Heart left ventricle (tissue), 16 donors: ENCODE results near the gene RPL39L. TPM values are rescaled to one million over a fixed set of nuclear protein-coding genes. Genes with fewer than 3 reads are reported as not detected.
A peak's percentile ranks its signal among the peaks of the same experiment; 100 is the strongest.

Source experiments
- ATAC-seq, 4 donors: fragments of 200-7000 bp; cut with Tn5 transposase; one replicate each; pipeline ENCODE4 v1.9.1; 2020 to 2022; ENCODE audit warnings: moderate library complexity in 4 of 4, mild to moderate bottlenecking in 3 of 4, moderate number of reproducible peaks in 1 of 4
- DNase-seq, 5 donors: peaks; one replicate each; pipeline ENCODE4 v3.0.0-alpha.2; 2020
- H3K27ac ChIP-seq, 12 donors: fragments of 200-600 bp; sonication (generic) in 4 of 12; one replicate each; pipeline versions ENCODE4 v1.5.0 to v1.8.0; 2016 to 2022; ENCODE audit warnings: mild to moderate bottlenecking in 2 of 12
- H3K27me3 ChIP-seq, 9 donors: fragments of 200-600 bp; sonication (generic) in 2 of 9; one replicate each; pipeline versions ENCODE4 v1.5.1 to v1.8.0; 2016 to 2022; ENCODE audit warnings: mild to moderate bottlenecking in 3 of 9
- H3K36me3 ChIP-seq, 9 donors: fragments of 200-600 bp; sonication (generic) in 2 of 9; one replicate each; pipeline versions ENCODE4 v1.5.0 to v1.8.0; 2018 to 2022; ENCODE audit warnings: mild to moderate bottlenecking in 2 of 9
- H3K4me1 ChIP-seq, 12 donors: fragments of 200-600 bp; sonication (generic) in 4 of 12; one replicate each; pipeline versions ENCODE4 v1.5.0 to v1.8.0; 2016 to 2022; ENCODE audit warnings: mild to moderate bottlenecking in 3 of 12
- H3K4me3 ChIP-seq, 12 donors: fragments of 200-600 bp; sonication (generic) in 4 of 12; one replicate each; pipeline versions ENCODE4 v1.5.0 to v1.8.0; 2017 to 2022; ENCODE audit warnings: mild to moderate bottlenecking in 9 of 12, moderate library complexity in 4 of 12
- H3K9me3 ChIP-seq, 12 donors: fragments of 200-600 bp; sonication (generic) in 4 of 12; one replicate each; pipeline versions ENCODE4 v1.5.0 to v1.8.0; 2016 to 2022; ENCODE audit warnings: mild to moderate bottlenecking in 1 of 12
- POLR2A ChIP-seq, 2 donors: fragments of 450-650 bp; IDR thresholded peaks; one replicate each; pipeline ENCODE4 v1.6.1; 2017; ENCODE audit warnings: antibody characterized with exemption in 2 of 2, mild to moderate bottlenecking in 2 of 2, moderate library complexity in 2 of 2
- WGBS, 4 donors: extraction: QIAGEN DNeasy Blood & Tissue Kit in 2 of 4; methylation state at CpG; one replicate each; pipeline versions ENCODE4 v1.1.5 to v1.1.7; 2013 to 2018; 5-methylcytosine and 5-hydroxymethylcytosine counted together
- intact Hi-C, 10 donors: fragments of 100-400 bp; cut with DNase I; formaldehyde crosslinking; loops; one replicate each; pipeline versions ENCODE4 v1.11.1 to v1.14.2; 2022
- polyA plus RNA-seq, 2 donors: library from polyadenylated mRNA; stranded (reverse); fragments of 200-250 nt; gene quantifications; one replicate each; pipeline ENCODE4 v1.2.3, GENCODE V29; 2013
- total RNA-seq, 9 donors: library from RNA; depleted of rRNA in 2 of 9; stranded (reverse); fragments of >200 nt in 2 of 9; fragmentation: NEBNext Ultra II Directional in 3 of 9; extraction: Animal tissue kit (Norgen Biotek cat#: 25700) in 3 of 9; gene quantifications; one replicate each; pipeline versions ENCODE4 v1.1.0 to v1.2.4, GENCODE V29; 2016 to 2023
- TF ChIP-seq, protein P1 (sequence below), 12 donors: fragments of 200-600 bp; sonication (generic) in 4 of 12; IDR thresholded peaks; one replicate each; pipeline versions ENCODE4 v1.5.0 to v1.8.0; 2018 to 2022; ENCODE audit warnings: antibody characterized with exemption in 12 of 12, mild to moderate bottlenecking in 5 of 12
- donor health status: ischemic (EF 13 %, LVEDD 7.1; RV severe dilation, severe dysfunction).
- donor health status: healthy with polysubstance abuse.
- donor health status: DM: no; HTN: yes; CAD: no.
- donor health status: DM: no; HTN: no; CAD: no.
- donor health status: ischemic (EF 25% LVEDD 6.9; RV normal size, moderate dysfunction).
- donor health status: ischemic (EF 25% LVEDD 5.7; RV mildly dilated, moderate dysfunction).
- donor health status: healthy.
- donor health status: DM: yes; HTN: yes; CAD: no.
- donor health status: ischemic (EF 35%, LVEDD 5.7; RV mildly dilated, moderate dysfunction).
- donor health status: nonischemic (EF 11% LVEDD 7.7; RV severe dilation, severe dysfunction).
- donor health status: DM: yes; HTN: yes; CAD: no.
- donor health status: PGD.
- donor health status: ischemic (EF 29% LVEDD 5.4; RV normal size, mild dysfunction).
- donor health status: nonischemic (EF 23%, LVEDD 6.1; RV moderate dilation, normal function).

The RPL39L gene
- total and polyA plus RNA-seq, 11 donors, result 1.9 to 16.3 (median 4.6) TPM

DNA sequence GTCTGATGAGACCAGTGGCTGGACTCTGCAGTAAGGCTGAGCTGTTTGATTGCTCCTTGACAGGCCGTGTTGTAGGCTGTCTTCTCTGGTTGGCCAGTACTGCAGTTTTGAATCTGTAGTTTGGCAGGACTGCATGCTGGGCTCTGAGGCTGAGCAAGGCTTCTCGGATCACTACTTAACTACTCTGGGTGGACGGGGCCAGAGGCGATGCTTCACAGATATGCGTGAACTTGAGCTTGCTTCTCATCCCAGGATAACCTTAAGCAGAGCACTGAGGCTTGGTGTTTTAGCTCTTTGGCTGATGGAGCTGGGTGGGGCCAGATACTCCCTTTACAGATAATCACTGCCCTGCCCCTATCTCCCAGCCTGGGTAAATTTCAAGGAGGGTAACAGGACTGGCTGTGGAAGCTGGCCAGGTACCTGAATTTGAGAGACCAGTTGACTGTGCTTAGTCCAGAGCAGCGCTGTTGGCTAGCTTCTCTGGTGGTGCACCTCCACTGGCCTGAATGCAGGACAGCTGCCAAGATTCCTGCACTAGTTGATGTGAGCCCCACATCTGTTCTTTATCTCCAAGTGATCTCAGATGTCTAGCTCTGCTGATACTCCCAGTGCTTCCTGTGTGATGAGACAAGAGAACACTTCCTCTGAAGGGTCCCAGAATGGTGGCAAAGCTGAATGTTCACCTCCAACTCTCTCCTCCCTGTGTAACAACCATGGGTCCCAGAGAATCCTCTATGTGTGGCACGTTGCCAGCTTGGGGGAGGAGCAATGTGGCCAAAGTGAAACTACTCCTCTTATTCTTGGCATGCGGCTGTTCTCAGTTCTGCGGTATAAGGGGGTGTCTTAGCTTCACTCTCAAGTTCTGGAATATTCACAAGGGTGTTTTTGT is 37.9 kb downstream of the RPL39L start:
- DNase-seq, result peak; percentile 80 to 84 (median 83)
- no peaks in the 10 kb centered on the region for H3K36me3 ChIP-seq
- peak; percentile 57 to 77 (median 76) for ATAC-seq
- no peak for TF ChIP-seq POLR2A (IDR thresholded peaks at IDR 0.05)
- TF ChIP-seq, protein P1, sequence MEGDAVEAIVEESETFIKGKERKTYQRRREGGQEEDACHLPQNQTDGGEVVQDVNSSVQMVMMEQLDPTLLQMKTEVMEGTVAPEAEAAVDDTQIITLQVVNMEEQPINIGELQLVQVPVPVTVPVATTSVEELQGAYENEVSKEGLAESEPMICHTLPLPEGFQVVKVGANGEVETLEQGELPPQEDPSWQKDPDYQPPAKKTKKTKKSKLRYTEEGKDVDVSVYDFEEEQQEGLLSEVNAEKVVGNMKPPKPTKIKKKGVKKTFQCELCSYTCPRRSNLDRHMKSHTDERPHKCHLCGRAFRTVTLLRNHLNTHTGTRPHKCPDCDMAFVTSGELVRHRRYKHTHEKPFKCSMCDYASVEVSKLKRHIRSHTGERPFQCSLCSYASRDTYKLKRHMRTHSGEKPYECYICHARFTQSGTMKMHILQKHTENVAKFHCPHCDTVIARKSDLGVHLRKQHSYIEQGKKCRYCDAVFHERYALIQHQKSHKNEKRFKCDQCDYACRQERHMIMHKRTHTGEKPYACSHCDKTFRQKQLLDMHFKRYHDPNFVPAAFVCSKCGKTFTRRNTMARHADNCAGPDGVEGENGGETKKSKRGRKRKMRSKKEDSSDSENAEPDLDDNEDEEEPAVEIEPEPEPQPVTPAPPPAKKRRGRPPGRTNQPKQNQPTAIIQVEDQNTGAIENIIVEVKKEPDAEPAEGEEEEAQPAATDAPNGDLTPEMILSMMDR (IDR thresholded peaks at IDR 0.05), result no peak
- H3K4me1 ChIP-seq, result peaks cover 0 to 35% (median 21%) of the 10 kb centered on the region in 12 donors
- intact Hi-C loops, result loop anchor here in 2 of 10 donors (5.0 to 10.0 kb wide), 2 partner anchors 167 to 169 kb away; partner anchors contain the start of gene ST6GAL1 (in 2 of the 2)
- H3K4me3 ChIP-seq, result peak overlapping the region in 10 of 12 donors; percentile 3 to 48 (median 36)
- peaks cover 0 to 22% (median 2%) of the 10 kb centered on the region in 12 donors for H3K9me3 ChIP-seq
- peak overlapping the region in 11 of 12 donors; percentile 17 to 78 (median 48) for H3K27ac ChIP-seq
- no peaks in the 10 kb centered on the region for H3K27me3 ChIP-seq
- 22 to 32% (median 27%) methylated on average over 7 to 9 of the region's 9 CpGs for WGBS, 4 donors

DNA sequence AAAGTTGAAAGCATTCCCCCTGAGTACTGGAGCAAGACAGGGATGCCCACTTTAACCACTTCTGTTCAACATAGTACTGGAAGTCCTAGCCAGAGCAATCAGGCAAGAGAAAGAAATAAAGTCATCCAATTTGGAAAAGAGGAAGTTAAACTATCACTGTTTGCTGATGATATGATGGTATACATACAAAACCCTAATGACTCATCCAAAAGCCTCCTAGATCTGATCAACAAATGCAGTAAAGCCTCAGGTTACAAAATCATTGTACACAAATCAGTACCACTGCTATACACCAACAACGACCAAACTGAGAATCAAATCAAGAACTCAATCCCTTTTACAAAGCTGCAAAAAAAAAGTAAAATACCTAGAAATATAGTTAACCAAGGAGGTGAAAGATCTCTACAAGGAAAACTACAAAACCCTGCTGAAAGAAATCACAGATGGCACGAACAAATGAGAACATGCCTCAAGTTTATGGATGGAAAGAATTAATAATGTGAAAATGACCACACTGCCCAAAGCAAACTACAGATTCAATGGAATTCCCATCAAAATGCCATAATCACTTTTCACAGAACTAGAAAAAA is 40.3 kb downstream of the RPL39L start:
- no peak overlapping the region for H3K4me3 ChIP-seq
- TF ChIP-seq POLR2A (IDR thresholded peaks at IDR 0.05), result no peak
- TF ChIP-seq, protein P1 (IDR thresholded peaks at IDR 0.05), result no peak
- intact Hi-C loops, result no loop called here
- DNase-seq (no peak), ATAC-seq (no peak)
- H3K27ac ChIP-seq, result no peak overlapping the region
- no peaks in the 10 kb centered on the region for H3K27me3 ChIP-seq
- no peaks in the 10 kb centered on the region for H3K36me3 ChIP-seq
- peaks cover 0 to 30% (median 4%) of the 10 kb centered on the region in 12 donors for H3K9me3 ChIP-seq
- WGBS, 4 donors, result 91 to 93% (median 92%) methylated on average over 2 of the region's 2 CpGs
- H3K4me1 ChIP-seq, result peaks cover 0 to 25% (median 17%) of the 10 kb centered on the region in 12 donors

DNA sequence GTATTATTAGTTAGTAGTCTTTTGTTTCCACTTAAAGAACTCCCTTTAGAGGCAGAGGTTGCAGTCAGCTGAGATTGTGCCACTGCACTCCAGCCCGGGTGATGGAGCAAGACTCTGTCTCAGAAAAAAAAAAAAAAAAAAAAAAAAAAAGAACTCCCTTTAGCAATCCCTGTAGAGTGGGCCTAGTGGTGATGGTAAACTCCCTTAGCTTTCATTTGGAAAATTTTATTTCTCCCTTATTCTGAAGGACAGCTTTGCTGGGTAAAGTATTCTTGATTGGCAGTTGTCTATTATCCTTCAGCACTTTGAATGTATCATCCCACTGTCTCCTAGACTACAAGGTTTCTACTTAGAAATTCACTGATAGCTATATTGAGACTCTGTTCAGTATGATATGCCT is 46.0 kb downstream of the RPL39L start:
- ATAC-seq (no peak), DNase-seq (no peak)
- Histone ChIP-seq H3K27me3 (no peaks in the 10 kb centered on the region), H3K4me3 (no peak overlapping the region), H3K27ac (no peak overlapping the region), H3K9me3 (peaks cover 0 to 42% (median 10%) of the 10 kb centered on the region in 12 donors), H3K4me1 (peaks cover 0 to 8% (median 0%) of the 10 kb centered on the region in 12 donors), H3K36me3 (no peaks in the 10 kb centered on the region)
- intact Hi-C loops, result no loop called here
- TF ChIP-seq POLR2A (IDR thresholded peaks at IDR 0.05), result no peak
- TF ChIP-seq, protein P1 (IDR thresholded peaks at IDR 0.05), result no peak
- 82 to 94% (median 93%) methylated on average over 1 of the region's 1 CpG for WGBS, 4 donors

DNA sequence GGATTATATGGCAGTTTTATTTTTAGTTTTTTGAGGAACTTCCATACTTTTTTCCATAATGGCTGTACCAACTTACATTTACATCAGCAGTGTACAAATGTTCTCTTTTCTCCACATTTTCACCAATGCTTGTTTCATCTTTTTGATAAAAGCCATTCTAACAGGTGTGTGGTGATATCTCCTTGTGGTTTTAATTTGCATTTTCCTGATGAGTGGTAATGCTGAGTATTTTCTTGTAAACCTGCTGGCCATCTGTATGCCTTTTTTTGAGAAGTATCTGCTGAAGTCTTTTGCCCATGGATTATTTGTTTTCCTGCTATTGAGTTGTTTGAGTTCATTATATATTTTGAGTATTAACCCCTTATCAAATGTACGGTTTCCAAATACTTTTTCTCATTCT is 50.6 kb downstream of the RPL39L start:
- Histone ChIP-seq H3K9me3 (peaks cover 0 to 40% (median 19%) of the 10 kb centered on the region in 12 donors), H3K4me1 (peaks cover 0 to 15% (median 2%) of the 10 kb centered on the region in 12 donors), H3K36me3 (no peaks in the 10 kb centered on the region), H3K27ac (no peak overlapping the region), H3K27me3 (no peaks in the 10 kb centered on the region), H3K4me3 (no peak overlapping the region)
- no peak for ATAC-seq
- TF ChIP-seq, protein P1 (IDR thresholded peaks at IDR 0.05), result no peak
- no peak for TF ChIP-seq POLR2A (IDR thresholded peaks at IDR 0.05)
- WGBS, 4 donors, result 59 to 73% (median 66%) methylated on average over 1 of the region's 1 CpG
- DNase-seq, result no peak
- intact Hi-C loops, result no loop called here
